Muscle layer of duodenum (tissue), 2 donors: ENCODE data around the gene SUCO.

Experiments
- H3K27ac ChIP-seq: one replicate; pipeline ENCODE4 v1.7.0; 2013; ENCODE audit warnings: mild to moderate bottlenecking, low read length
- H3K27me3 ChIP-seq: one replicate; pipeline ENCODE4 v1.7.0; 2013; ENCODE audit warnings: low read depth, mild to moderate bottlenecking, control low read depth, low read length
- H3K36me3 ChIP-seq, 2 donors: one replicate each; pipeline ENCODE4 v1.7.0; 2013; ENCODE audit warnings: low read length in 2 of 2, control low read depth in 1 of 2, mild to moderate bottlenecking in 1 of 2; ENCODE audit not compliant: insufficient read depth in 2 of 2, control insufficient read depth in 1 of 2
- H3K4me1 ChIP-seq, 2 donors: one replicate each; pipeline ENCODE4 v1.7.0; 2013; ENCODE audit warnings: low read length in 2 of 2, mild to moderate bottlenecking in 2 of 2, control low read depth in 1 of 2, moderate library complexity in 1 of 2; ENCODE audit not compliant: insufficient read depth in 2 of 2, control insufficient read depth in 1 of 2
- H3K4me3 ChIP-seq, 2 donors: one replicate each; pipeline ENCODE4 v1.7.0; 2013; ENCODE audit warnings: low read length in 2 of 2, low read depth in 1 of 2, mild to moderate bottlenecking in 1 of 2
- H3K9me3 ChIP-seq, 2 donors: one replicate each; pipeline ENCODE4 v1.7.0; 2013; ENCODE audit warnings: low read length in 2 of 2, control low read depth in 1 of 2, mild to moderate bottlenecking in 1 of 2; ENCODE audit not compliant: control insufficient read depth in 1 of 2
- donor health status: healthy.

Gene SUCO

DNA sequence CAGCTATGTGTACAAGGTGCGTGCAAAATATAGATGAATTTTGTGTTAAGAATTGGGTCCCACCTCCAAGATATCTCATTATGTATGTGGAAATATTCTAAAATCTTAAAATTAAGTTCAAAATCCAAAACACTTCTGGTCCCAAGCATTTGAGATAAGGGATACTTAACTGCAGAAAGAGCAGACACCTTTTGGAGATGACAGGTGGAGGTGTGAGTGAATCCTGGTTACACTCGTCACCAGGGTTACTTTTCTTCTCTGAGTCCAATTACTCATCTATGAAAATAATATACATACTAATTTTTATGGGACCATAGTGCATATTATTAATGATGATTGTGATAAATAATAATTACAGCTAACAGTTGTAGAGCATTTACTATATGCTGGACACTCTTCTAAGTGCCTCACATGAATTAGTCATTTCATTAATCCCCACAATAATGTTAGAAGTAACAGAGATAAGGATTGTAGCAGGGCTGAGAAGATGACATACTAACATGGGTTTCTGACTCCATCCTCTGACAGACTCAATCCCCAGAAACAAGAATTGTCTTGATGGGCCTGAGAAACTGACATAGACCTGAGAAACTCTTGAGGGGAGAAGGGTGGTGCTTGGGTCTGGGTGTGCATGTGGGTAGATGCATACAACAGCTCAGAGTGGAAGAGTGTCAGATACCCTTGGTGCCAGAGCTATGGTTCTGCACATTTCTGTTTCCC, 117.7 kb downstream of the SUCO start:
- Histone ChIP-seq H3K9me3 (no peaks in the 10 kb centered on the region), H3K4me3 (no peak overlapping the region), H3K27me3 (no peaks in the 10 kb centered on the region), H3K27ac (no peak overlapping the region), H3K4me1 (no peaks in the 10 kb centered on the region), H3K36me3 (no peaks in the 10 kb centered on the region)

DNA sequence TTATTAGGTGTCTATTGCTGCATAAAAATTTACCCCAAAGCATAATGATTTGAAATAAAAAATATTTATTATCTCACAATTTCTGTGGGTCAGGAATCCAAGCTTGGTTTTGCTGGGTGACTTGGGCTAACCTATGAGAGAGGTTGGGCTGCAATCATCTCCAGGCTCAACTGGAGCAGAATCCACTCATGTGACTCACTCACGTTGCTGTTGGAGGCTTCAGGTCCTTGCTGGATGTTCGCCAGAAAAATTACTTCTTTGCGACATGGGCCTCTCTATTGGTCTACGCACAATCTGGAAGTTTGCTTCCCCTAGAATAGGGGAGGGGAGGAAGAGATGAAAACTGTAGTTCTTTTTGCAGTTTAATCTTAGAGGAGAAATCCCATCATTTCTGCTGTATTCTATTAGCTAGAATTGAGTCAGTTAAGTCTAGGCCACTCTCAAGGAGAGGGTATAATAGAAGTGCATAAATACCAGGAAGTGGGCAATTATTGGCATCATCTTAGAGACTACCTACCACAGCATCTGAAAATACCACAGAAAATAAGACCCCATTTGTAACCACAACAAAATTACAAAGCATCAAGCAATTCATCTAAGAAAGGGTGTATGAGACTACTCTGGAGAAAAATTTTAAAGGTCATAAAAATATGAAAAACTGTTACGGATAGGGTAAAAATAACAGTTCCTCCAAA, 120.2 kb downstream of the SUCO start:
- no peaks in the 10 kb centered on the region for H3K36me3 ChIP-seq
- no peaks in the 10 kb centered on the region for H3K4me1 ChIP-seq
- H3K9me3 ChIP-seq = no peaks in the 10 kb centered on the region
- no peak overlapping the region for H3K4me3 ChIP-seq
- no peak overlapping the region for H3K27ac ChIP-seq
- H3K27me3 ChIP-seq = no peaks in the 10 kb centered on the region

DNA sequence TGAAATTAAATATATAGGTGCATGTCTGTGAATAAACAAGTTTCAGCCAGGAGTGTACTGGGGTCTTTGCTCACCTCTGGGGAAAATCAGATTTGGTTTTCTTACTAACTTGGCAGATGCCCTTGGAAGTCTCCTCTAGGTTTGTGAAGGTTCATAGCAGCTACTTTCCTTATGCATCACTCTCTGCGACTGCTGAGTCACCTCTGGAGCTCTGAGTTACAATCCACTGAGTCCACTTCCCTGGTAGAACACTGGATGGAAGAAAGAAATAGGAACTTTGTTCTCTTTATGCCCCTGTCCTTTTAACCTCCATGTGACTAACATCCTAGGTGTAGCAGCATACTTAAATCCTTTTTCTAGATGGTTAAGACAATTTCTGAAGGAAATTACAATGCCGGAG, 121.6 kb downstream of the SUCO start:
- Histone ChIP-seq H3K4me3 (no peak overlapping the region), H3K27ac (no peak overlapping the region), H3K27me3 (no peaks in the 10 kb centered on the region), H3K36me3 (no peaks in the 10 kb centered on the region), H3K9me3 (no peaks in the 10 kb centered on the region), H3K4me1 (no peaks in the 10 kb centered on the region)

DNA sequence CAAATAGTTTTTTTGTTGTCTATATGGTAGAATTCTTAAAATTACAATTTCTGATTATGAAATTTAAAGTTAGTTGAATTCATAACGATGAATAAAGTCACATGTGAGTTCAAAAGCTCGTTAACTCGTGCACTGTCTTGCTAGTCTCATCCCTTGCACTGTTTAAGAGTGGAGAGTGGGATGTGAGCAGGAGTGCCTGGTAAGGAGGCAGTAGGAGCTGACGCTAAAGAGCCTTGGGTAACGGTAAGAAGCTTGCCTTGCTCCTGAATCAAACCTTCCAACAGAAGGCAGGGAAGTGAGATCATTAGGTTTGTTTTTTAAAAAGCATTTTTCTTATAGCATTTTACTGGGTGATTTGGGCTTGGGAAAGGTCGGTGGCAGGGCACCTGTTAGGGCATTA, 123.6 kb downstream of the SUCO start:
- H3K4me3 ChIP-seq = no peak overlapping the region
- H3K27ac ChIP-seq = no peak overlapping the region

DNA sequence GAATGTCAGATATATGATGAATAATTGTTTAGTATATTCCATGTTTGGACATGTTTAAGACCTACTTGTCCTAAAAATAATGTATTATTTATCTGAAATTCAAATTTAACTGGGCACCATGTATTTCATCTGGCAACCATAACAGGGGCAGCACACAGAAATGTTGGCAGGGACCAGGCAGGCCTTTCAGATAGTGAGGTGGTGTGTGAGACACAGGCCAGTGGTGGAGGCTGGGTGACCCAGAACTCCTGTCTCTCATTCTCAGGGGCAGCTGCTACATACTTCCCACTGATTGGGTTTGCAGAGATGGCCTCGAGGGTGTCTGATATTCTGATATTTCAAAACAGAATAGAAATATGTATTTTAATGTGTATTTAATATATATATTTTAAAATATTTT, 124.6 kb downstream of the SUCO start:
- Histone ChIP-seq H3K9me3 (no peaks in the 10 kb centered on the region), H3K27me3 (no peaks in the 10 kb centered on the region), H3K4me1 (no peaks in the 10 kb centered on the region), H3K4me3 (no peak overlapping the region), H3K27ac (no peak overlapping the region), H3K36me3 (no peaks in the 10 kb centered on the region)

More for the DNA sequence above, 123.6 kb downstream of the SUCO start:
- Histone ChIP-seq H3K4me1 (no peaks in the 10 kb centered on the region), H3K36me3 (no peaks in the 10 kb centered on the region), H3K9me3 (no peaks in the 10 kb centered on the region), H3K27me3 (no peaks in the 10 kb centered on the region)

DNA sequence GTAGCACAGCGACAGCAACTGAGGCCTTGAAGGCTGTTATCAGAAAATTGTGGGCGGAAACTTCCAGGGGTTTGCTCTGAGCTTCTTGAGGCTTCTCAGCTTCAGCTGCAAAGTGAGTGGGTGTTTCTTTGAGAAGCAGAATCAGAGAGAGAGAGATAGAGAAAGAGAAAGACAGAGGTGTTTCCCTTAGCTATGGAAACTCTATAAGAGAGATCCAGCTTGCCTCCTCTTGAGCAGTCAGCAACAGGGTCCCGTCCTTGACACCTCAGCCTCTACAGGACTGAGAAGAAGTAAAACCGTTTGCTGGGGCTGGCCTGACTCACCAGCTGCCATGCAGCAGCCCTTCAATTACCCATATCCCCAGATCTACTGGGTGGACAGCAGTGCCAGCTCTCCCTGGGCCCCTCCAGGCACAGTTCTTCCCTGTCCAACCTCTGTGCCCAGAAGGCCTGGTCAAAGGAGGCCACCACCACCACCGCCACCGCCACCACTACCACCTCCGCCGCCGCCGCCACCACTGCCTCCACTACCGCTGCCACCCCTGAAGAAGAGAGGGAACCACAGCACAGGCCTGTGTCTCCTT, 126.0 kb downstream of the SUCO start, which contains the start of gene FASLG:
TSS of gene FASLG (plus strand) at position 233 of the 583 bp plus-strand sequence. CDS start at position 332, 99 bp downstream.
- Histone ChIP-seq H3K27ac (no peak within 1 kb of the TSS), H3K4me3 (no peak within 1 kb of the TSS)

DNA sequence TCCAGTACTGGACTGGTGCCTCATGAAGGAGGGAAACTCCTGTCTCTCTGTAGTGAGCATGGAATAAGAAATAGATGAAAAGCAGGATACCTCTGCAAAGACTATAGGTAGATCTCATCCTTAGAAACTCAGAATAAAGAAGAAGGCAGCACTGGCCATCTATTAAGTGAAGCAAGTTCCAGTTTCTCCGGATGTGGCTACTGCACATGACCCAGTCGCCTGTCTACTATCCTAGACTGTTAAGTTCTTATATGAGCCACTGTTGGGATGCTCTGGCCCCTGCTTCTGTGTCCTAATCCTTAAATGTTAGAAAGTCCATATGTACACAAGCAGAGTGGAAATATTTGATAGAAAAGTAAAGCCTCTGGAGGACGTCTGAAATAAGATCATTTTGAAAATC, 128.2 kb downstream of the SUCO start:
- Histone ChIP-seq H3K36me3 (no peaks in the 10 kb centered on the region), H3K4me1 (no peaks in the 10 kb centered on the region), H3K27me3 (no peaks in the 10 kb centered on the region), H3K27ac (no peak overlapping the region), H3K4me3 (no peak overlapping the region), H3K9me3 (no peaks in the 10 kb centered on the region)

More for the DNA sequence above, 126.0 kb downstream of the SUCO start, which contains the start of gene FASLG:
- no peaks in the 10 kb centered on the region for H3K9me3 ChIP-seq
- no peaks in the 10 kb centered on the region for H3K27me3 ChIP-seq
- no peaks in the 10 kb centered on the region for H3K4me1 ChIP-seq
- no peaks in the 10 kb centered on the region for H3K36me3 ChIP-seq
